GM12874 (cell line): Measurements from ENCODE around the gene TBATA.

ENCODE experiments used
- CTCF ChIP-seq: IDR thresholded peaks from 2 replicates; pipeline ENCODE4 v1.5.1; 2011; ENCODE audit warnings: low read depth, mild to moderate bottlenecking, control low read depth, low read length, moderate library complexity; ENCODE audit not compliant: insufficient read depth

TBATA gene

GRCh38 chr10:70829543-70829942, 44.4 kb upstream of the TBATA start:
- TF ChIP-seq CTCF = no peak

- TF ChIP-seq CTCF = no peak
Measured at GRCh38 chr10:70828923-70829322, 43.7 kb upstream of the TBATA start.

GRCh38 chr10:70827086-70827757, 42.0 kb upstream of the TBATA start:
- TF ChIP-seq CTCF = no peak

- no peak for TF ChIP-seq CTCF
Measured at GRCh38 chr10:70822076-70822820, 37.1 kb upstream of the TBATA start.

GRCh38 chr10:70820976-70821750, 36.0 kb upstream of the TBATA start:
- no peak for TF ChIP-seq CTCF

- TF ChIP-seq CTCF = no peak
Measured at GRCh38 chr10:70816220-70816894, 31.2 kb upstream of the TBATA start.
